T-helper 9 cell (primary cell): ENCODE measurements around the gene LEMD3.

Experiments used
- DNase-seq: peaks from one replicate; pipeline ENCODE4 v3.0.0-alpha.2; 2020

The LEMD3 gene

DNA sequence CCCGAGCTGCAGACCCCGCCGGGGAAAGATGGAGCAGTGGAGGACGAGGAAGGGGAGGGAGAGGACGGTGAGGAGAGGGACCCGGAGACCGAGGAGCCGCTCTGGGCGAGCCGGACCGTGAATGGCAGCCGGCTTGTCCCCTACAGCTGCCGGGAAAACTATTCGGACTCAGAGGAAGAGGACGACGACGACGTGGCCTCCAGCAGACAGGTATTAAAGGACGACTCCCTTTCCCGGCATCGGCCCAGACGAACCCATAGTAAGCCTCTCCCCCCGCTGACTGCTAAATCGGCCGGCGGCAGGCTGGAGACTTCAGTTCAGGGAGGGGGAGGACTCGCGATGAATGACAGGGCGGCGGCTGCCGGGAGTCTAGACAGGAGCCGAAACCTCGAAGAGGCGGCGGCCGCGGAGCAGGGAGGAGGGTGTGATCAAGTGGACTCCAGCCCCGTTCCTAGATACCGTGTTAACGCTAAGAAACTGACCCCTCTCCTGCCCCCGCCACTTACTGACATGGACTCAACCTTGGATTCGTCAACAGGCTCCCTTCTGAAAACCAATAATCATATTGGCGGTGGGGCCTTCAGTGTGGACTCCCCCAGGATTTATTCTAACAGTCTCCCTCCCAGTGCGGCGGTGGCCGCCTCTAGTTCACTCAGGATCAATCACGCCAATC is 962 bp downstream of the LEMD3 start:
- peak; percentile 66 for DNase-seq

DNA sequence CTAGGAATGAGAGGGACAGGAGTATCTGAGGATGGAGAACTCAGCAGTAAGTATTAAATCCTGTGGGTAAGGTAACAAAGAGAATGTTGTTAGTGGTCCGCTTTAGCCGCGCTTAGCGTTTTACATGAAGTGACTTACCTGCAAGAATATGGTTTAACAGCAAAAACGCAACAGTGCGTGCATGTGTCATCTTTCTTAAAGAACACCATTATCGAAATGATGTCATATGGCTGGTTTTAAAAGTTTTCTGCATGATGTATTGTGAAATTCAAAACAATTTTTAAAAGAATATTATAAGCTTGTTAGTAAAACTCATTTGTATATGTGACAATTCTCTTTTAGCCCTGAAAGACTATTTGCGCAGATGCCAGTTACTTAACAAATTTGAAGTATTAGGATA is 1.7 kb downstream of the LEMD3 start:
- no peak for DNase-seq

DNA sequence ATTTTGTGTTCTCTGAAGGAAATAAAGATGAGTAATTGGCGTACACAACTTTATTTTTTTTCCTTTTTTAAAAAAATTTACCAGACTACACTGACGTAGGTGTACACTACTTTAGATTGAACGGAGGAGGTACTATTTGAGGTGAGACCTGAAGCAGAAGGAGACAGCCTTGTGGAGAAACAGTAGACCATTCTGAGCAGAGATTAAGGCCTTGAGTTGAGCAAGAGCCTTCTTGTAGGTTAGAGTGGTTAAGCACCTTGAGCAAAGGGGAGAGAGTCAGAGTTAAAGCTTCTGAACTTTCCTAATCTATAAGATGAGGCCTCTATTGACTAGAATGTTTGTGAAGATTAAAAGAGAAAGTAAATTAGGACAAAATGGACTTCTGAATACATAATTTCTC is 2.5 kb downstream of the LEMD3 start:
- no peak for DNase-seq

DNA sequence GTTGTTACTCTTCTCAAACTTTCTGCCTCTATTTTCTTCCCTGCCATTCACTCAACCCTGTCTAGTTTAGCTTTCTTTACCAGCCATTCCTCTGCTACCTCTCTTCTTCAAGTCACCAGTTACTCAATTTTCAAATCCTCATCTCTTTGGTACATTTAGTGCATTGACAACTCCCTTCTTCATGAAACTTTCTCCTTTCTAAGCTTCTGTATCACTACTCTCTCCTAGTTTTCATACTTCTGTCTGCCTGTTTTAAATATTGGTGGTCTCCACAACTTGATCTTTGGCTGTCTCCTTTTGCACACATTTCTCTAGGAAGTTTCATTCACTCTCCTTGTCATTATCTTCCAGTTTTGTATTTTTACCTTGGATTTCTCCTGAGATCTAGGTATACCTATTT is 6.0 kb downstream of the LEMD3 start:
- DNase-seq, result no peak

DNA sequence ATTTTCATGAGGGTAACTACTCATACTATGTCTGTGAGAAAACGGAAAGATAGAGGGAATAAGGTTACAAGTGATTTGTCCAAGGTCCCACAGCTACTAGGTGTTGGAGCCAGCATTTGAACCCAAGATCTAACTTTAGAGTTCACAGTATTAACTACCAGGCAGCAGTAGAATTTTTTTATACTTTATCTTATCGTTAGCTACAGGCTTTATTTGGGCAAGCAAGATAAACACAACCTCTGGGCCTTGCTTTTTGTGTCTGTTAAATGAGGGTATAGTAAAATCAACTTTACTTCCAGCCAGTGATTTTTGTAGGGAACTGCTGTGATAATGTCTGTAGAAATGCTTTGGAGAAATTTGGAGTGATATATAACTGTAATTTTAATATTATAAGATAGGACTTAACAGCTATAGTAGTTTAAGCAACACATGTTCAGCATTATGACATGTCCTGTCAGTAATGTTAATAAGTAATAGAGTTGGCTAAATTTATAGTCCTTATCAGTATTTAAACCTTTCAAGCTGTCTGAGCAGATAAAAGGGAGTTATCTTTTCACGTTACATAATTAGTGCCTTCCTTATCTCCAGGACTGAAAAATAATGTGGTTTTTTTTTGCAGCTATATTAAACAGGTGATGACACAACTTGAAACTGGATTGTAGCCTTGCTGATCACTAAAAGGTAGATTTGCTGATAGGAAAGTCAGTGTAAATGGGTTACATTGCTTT is 12.8 kb downstream of the LEMD3 start:
- no peak for DNase-seq

DNA sequence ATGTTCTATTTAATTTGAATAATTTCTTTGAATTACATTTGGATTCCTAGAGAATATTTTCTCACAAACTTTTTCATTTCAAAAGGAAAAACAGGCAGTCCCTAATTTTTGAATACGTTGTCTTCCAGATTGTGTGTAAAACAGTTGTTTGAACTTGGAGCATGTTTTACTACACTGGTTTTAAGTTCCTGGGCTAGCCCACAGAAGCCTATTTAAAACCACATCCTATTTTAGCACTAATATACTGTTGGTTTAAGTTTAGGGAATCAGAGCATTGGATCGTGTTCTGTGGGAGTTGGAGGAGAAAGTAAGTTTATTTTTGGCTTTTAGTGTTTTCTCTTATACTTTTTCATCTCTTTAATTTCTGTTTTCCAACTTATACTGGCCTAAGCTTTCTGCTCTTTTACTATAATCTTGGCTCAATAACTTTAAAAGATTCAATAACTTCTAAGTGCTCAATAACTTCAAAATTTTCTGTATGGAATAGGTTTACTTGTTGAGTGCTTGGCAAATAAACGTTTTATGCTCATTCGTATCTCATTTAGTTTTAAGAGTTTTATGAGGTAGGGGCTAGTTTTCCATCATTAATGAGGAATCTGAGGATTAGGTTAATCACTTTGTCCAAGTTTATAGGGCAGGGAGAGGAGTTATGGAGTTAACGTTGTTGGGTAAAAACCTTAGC is 14.9 kb downstream of the LEMD3 start:
- DNase-seq, result no peak

DNA sequence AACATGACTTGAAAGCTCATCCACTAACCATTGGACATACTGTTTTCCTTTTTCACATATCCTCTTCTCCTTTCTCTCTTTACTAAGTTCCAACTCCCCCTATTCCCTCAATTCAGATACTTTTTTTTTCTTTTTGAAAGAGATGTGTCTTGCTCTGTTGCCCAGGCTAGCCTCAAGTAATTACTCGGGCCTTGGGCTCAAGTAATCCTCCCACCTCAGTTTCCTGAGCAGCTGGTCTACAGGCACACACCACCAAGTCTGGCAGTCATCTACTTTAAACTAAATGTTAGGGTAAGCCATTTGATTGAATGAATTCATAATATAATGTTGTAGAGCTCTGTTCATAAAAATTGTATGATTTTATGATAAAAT is 15.5 kb downstream of the LEMD3 start:
- DNase-seq, result no peak

DNA sequence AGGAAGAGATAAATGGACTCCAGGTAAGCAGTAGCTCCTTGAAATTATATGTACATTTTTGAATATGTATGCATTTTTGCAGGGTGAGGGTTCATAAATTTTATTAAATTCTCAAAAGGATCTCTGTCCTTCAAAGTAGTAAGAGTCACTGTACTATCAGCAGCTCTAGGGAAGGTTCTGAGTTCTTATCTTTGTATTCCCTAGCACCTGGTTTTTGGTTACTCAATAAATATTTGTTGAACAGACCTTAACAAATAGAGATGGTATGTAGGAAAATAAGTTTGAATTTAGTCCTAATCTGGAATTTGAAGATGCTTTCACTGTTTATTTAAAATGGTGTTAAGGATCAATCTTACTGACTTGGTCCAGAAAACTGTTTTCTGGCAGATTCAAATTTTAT is 18.3 kb downstream of the LEMD3 start:
- no peak for DNase-seq

DNA sequence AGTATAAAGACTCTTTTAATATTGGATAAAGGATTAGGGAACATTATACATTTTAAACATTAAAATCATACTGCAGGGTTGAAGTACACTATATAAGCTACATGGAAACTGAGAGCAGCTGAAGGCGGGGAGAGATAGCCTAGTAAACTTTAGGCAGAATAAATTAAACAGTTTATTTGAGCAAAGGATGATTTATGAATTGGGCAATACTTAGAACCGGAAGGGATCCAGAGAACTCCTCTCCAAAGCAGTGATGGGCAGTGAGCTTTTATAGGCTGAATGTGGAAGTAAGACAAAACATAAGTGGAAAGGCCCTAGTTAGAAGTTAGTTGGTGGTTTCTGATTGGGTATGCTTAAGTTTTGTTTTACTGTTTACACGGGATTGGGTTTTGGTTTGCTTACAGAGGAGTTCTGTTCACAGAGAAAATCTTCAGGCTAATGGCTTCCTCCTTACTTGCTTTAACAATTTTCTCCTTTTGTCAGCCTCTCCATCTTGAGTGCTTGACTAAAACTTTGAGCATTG is 18.9 kb downstream of the LEMD3 start:
- DNase-seq, result no peak

DNA sequence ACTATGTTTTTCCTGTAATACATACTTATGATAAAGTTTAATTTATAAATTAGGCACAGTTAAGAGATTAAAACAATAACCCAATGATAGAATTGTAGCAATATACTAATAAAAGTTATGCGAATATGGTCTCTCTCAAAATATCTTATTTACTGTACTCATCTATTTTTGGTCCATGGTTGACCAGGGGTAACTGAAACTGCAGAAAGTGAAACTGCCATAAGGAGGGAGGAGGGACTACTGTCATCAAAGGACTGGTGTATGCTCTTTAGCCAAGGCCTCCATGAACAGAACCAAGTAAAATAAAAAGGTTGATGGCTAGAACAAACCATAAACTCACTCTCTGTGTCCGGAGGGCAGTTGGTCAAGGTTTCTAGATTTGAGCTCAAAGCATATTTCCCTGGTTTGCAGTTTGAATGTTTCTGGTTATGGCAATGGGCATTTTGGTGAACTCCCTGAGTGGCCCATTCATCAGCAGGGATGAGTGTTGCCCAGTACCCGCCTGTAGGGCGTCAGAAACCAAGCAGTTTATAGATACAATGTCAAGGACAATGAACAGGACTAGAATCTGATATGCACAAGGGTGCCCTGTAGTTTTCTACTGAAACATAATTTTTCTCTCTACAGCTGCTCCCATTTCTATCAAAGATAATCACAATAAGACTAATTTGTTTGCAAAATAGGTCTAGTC is 19.8 kb downstream of the LEMD3 start:
- no peak for DNase-seq

DNA sequence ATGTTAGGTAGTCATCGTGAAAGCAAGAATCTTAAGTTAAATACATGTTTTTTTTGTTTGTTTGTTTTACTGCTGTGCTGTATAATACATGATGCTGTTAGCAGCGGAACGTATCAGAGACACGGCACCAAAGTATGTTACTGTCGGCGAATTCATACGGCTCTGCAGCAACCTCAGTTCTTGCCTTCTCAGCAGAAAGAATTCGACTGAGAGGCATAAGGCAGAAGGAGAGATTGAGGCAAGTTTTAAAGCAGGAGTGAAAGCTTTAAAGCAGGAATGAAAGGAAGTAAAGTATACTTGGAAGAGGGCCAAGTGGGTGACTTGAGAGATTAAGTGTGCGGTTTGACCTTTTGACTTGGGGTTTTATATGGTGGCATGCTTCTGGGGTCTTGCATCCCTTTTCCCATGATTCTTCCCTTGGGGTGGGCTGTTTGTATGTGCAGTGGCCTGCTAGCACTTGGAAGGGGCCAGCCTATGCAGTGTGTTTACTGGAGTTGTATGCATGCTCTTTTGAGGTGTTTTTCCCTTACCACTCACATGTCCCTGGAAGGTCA is 23.7 kb downstream of the LEMD3 start:
- no peak for DNase-seq

DNA sequence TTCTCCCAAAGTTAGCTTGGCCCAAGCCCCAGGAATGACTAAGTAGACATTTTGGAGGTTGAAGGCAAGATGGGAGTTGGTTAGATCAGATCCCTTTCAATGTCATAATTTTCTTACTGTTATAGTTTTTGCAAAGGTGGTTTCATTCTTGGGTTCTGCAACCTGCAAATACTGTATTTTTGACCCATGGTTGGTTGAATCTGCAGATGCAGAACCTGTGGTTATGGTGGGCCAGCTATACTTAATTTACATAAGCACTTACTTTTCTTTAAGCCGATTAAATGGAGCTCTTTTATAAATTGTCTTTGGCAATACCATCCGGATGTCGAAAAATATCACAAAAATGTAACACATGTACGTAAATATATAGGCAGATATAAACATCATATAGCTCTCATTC is 25.6 kb downstream of the LEMD3 start:
- no peak for DNase-seq

DNA sequence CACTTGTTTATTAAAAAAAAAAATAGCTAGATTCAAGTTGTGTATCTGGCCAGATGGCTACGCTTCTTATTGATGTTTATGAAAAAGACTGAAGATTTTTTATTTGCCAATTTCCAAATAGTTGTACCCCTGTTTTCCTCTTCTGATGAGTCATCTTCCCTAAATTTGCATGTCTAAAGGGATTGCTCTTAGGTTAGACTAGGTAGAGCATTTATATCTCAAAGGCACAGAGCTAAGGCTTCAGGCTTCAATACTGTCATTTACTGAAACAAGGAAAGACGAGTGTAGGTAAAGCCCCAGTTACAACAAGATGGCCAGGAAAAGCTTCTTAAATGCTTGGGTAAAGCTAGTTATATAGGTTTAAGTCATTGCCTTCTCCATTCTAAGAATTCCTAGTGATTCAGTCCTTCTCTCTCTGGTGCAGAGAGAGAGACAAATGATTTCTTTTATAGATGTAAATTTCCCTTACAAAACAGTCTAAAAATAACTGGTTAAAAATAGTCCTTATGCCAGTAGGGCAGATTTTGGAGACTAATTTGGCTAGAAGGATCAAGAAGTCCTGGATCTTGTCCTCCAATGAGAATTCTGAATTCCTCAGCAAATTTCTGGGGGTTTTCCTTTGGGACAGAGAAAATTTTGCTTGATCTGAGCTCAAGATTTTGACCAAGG is 26.1 kb downstream of the LEMD3 start:
- no peak for DNase-seq

DNA sequence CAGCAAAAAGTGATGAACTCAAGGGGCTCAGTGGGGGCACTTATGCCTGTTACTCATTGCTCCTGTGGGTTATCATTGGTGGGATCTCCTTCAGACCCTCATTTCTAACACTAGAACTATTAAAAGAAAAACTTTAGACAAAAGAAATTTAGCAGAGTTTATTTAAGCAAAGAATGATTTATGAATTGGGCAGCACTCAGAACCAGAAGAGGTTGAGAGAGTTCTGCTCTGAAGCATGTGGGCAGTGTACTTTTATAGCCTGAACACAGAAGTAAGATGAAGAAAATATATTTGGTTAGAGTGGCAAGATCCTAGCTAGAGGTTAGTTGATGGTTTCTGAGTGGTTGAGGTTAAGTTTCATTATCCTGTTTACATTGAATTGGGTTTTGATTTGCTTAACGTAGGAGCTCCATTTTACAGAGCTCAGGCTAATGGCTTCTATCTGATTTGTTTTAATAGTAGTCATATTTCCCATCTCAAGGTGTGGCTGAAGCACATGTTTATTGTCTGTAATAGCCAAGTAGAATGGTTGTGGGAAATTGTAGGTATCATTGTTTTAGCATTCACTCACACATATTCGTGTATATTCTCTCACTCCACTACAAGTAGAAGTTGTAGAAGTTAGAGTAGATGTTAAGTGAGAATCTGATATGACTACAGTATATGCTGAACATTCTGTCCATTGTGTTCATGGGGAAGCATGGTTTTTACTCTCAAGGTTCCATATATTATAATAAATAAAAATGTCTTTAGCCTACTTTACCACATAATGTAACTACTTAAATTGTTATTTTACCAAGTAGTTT is 27.6 kb downstream of the LEMD3 start:
- no peak for DNase-seq

DNA sequence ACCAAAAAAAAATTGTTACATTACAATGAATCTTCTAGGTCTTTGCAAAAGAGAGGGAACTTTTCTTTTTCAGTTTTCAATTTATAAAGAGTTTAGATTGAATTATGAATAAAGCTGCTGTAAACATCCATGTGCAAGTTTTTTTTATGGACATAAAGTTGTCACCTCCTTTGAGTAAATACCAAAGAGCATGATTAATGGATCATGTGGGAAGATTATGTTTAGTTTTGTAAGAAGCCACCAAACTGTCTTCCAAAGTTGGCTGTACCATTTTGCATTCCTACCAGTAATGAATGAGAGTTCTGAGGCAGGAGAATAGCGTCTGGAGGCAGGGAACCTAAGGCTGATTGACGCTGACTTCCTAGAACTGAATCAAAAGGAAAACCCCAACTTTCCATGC is 30.2 kb downstream of the LEMD3 start:
- DNase-seq, result no peak

DNA sequence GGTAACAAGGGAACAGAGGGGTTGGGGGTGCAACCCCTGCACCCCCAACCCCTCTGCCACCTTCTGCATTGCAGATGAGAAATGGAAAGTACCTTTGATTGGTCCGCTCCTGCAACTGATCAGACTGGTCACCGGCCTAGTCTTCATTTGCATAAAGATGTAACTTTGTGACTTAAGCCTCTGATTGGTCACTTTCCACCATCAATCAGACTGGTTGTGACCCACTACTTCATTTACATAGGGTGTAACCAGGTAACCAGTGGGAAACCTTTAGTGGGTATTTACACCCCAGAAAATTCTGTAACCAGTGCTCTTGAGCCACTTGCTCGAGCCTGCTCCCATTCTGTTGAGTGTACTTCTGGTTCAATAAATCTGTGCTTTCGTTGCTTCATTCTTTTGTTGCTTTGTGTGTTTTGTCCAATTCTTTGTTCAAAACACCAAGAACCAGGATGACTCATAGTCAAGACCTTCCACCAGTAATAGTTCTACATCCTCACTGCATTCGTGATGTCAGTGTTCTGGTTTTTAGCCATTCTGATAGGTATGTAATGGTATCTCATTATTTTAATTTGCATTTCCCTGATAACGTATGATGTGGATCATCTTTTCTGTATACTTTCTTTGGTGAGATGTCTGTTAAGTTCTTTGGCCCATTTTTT is 30.8 kb downstream of the LEMD3 start:
- DNase-seq, result no peak

DNA sequence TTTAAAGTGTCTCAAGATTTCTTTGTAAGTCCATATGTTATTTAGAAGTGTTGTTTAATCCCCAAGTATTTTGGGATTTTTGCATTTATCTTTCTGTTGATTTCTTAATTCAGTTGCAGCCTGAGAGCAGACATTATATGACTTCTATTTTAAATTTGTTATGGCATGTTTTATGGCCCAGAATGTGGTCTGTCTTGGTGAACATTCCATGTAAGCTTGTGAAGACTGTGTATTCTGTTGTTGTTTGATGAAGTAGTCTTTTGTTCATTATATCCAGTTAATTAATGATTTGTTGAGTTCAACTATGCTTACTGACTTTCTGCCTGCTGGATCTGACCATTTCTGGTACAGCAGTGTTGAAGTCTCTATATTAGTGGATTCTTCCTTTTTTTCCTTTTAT is 34.0 kb downstream of the LEMD3 start:
- DNase-seq, result no peak

DNA sequence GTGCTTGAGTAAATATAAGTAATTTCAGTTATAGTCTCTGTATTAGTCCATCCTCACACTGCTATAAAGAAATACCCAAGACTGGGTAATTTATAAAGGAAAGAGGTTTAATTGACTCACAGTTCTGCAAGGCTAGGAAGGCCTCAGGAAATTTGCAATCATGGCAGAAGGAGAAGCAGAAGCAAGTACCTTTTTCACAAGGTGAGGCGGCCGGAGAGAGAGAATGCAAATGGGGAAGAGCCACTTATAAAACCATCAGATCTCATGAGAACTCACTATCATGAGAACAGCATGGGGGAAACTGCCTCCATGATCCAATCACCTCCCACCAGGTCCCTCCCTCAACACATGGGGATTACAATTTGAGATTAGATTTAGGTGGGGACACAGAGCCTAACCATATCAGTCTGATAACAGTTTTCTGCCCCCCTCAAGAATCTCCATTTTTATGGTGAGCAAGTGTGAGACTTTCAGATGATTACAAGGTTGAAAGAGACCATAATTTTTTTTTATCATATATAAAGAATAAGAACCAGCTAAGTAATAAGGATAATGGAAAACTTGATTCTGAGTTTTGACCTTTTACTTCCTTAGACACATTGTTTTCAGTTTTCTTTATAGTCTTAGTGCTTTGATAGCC is 35.6 kb downstream of the LEMD3 start:
- DNase-seq, result no peak

DNA sequence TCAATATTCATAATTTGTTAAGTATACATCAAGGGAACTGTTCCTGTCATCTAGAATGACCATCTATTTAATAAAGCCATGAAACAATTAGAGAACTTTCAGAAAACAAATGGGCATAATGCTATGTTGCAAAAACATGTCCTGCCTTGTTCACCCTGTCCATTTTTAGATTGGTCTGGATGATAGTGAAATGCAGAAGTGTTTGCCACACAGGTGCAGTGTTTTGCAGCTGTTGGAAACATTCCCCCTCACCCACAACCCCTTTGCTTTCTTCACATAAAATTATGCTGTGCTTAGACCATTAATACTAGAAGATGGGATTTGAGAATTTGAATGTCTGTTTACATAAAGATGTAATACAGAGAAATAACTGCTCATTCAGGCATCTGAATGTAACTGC is 36.5 kb downstream of the LEMD3 start:
- no peak for DNase-seq

DNA sequence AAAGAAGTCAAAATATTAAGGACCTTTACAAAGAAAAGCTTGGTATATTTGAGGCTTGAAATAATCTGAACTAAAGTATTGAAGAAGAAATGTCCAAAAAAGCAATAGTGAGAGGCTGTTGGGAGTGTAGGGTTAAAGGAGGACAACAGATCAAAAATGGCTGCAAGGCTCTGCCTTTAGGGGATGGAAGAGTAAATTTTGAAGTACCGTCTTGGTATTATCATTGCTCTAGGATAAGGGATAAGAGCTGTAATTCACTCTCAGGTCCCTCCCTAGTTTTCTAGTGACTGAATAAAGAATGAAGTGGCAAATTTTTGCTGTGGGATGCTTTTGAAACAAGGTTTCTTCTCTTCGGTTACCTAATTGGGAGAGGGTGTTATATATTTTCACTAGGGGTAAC is 38.7 kb downstream of the LEMD3 start:
- DNase-seq, result no peak
